SU-DHL-6 (cell line): ENCODE data around the gene AKAP8L.
"Not testable (repeated sequence)": the region's sequence is repeated elsewhere in the genome, so short reads cannot be mapped to it uniquely, and the experiment has no call there.

Experiments
- H2AFZ ChIP-seq: fragments of 200-600 bp; sonication (generic); 2 replicates; pipeline ENCODE4 v1.6.1; 2014; ENCODE audit warnings: low read depth, mild to moderate bottlenecking, moderate library complexity, mixed read lengths, antibody characterized with exemption, low read length; ENCODE audit not compliant: severe bottlenecking
- H3F3A ChIP-seq: fragments of 200-600 bp; shearing (Covaris generic); 2 replicates; pipeline ENCODE4 v1.6.0; 2016; ENCODE audit warnings: antibody characterized with exemption, mild to moderate bottlenecking; ENCODE audit not compliant: insufficient read depth
- H3K27ac ChIP-seq: fragments of 200-600 bp; sonication (generic); 2 replicates; pipeline ENCODE4 v1.5.1; 2016; ENCODE audit warnings: low read depth, mild to moderate bottlenecking, low read length, moderate library complexity, mixed read lengths
- H3K27me3 ChIP-seq: fragments of 200-600 bp; sonication (generic), shearing (Covaris generic); 2 replicates; pipeline ENCODE4 v1.6.0; 2014; ENCODE audit warnings: mild to moderate bottlenecking, low read length
- H3K36me3 ChIP-seq: fragments of 200-600 bp; sonication (generic); 2 replicates; pipeline ENCODE4 v1.6.1; 2014; ENCODE audit warnings: mild to moderate bottlenecking, low read length, mixed read lengths
- H3K4me2 ChIP-seq: fragments of 300-600, 200-600 bp; shearing (Covaris generic), sonication (generic); 2 replicates; pipeline ENCODE4 v1.6.0; 2014; ENCODE audit warnings: low read length, low read depth, mild to moderate bottlenecking; ENCODE audit not compliant: poor library complexity, severe bottlenecking
- H3K4me3 ChIP-seq: fragments of 200-600 bp; sonication (generic); 2 replicates; pipeline ENCODE4 v1.5.1; 2014; ENCODE audit warnings: antibody characterized with exemption, low read length, mild to moderate bottlenecking, mixed read lengths; ENCODE audit not compliant: insufficient read depth, poor library complexity, severe bottlenecking
- H3K79me2 ChIP-seq: fragments of 200-600 bp; sonication (generic); 2 replicates; pipeline ENCODE4 v1.6.1; 2014; ENCODE audit warnings: mild to moderate bottlenecking, low read length, moderate library complexity; ENCODE audit not compliant: insufficient read depth
- H3K9ac ChIP-seq: fragments of 200-600 bp; sonication (generic); 2 replicates; pipeline ENCODE4 v1.7.0; 2014; ENCODE audit warnings: mild to moderate bottlenecking, low read length
- H3K9me2 ChIP-seq: fragments of 200-600 bp; sonication (generic); replicated peaks from 2 replicates; pipeline ENCODE4 v1.6.1; 2014; ENCODE audit warnings: low read length; ENCODE audit not compliant: insufficient read depth
- H3K9me3 ChIP-seq: fragments of 200-600 bp; sonication (generic); 2 replicates; pipeline ENCODE4 v1.6.1; 2014; ENCODE audit warnings: low read length, mixed read lengths; ENCODE audit not compliant: insufficient read depth
- H4K20me1 ChIP-seq: fragments of 200-600 bp; sonication (generic); 2 replicates; pipeline ENCODE4 v1.6.1; 2014; ENCODE audit warnings: low read depth, mild to moderate bottlenecking, antibody characterized with exemption, low read length, moderate library complexity, mixed read lengths
- EZH2phosphoT487 ChIP-seq: fragments of 200-600 bp; sonication (generic), shearing (Covaris generic); conservative IDR thresholded peaks from 2 replicates; pipeline ENCODE4 v1.6.1; 2018; ENCODE audit warnings: mild to moderate bottlenecking, antibody characterized with exemption, low read length, moderate library complexity, mixed read lengths
- TF ChIP-seq, protein P1 (sequence below): fragments of 200-600 bp; sonication (generic); IDR thresholded peaks from one replicate; pipeline ENCODE4 v1.5.1; 2017; ENCODE audit warnings: antibody characterized with exemption, mild to moderate bottlenecking, low read length, moderate library complexity; ENCODE audit not compliant: insufficient read depth, poor library complexity, severe bottlenecking

Gene AKAP8L

DNA sequence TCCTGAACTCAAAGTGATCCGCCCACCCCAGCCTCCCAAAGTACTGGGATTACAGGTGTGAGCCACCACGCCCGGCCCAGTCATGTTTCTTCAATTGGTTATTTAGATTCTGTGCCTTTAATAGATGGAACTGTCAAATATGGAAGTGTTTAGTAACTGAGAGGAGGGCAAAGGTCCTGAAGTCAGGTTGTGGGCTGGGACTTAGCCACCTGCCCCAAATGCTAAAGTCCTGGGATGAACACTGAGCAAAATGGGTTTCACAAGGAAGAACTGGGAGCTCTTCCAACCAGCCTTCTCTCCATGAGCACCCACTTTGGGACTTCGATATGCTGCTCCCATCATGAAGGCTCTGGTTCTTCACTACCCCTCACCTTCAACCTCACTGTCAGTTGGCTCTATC lies 60.9 kb downstream of the AKAP8L start:
- Histone ChIP-seq H4K20me1 (no peaks in the 10 kb centered on the region), H3K27ac (no peak overlapping the region), H2AFZ (no peak overlapping the region), H3K4me2 (no peak overlapping the region), H3K27me3 (no peaks in the 10 kb centered on the region), H3K36me3 (peaks cover 30% of the 10 kb centered on the region; the same call in 1 of the 2 replicates), H3K9ac (no peak overlapping the region), H3K4me3 (no peak overlapping the region), H3K9me3 (no peaks in the 10 kb centered on the region), H3K79me2 (no peaks in the 10 kb centered on the region), H3K9me2 (no peaks in the 10 kb centered on the region), H3F3A (peaks cover 8% of the 10 kb centered on the region; the same call in 1 of the 2 replicates)
- TF ChIP-seq, protein P1, sequence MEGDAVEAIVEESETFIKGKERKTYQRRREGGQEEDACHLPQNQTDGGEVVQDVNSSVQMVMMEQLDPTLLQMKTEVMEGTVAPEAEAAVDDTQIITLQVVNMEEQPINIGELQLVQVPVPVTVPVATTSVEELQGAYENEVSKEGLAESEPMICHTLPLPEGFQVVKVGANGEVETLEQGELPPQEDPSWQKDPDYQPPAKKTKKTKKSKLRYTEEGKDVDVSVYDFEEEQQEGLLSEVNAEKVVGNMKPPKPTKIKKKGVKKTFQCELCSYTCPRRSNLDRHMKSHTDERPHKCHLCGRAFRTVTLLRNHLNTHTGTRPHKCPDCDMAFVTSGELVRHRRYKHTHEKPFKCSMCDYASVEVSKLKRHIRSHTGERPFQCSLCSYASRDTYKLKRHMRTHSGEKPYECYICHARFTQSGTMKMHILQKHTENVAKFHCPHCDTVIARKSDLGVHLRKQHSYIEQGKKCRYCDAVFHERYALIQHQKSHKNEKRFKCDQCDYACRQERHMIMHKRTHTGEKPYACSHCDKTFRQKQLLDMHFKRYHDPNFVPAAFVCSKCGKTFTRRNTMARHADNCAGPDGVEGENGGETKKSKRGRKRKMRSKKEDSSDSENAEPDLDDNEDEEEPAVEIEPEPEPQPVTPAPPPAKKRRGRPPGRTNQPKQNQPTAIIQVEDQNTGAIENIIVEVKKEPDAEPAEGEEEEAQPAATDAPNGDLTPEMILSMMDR, result no peak
- TF ChIP-seq EZH2phosphoT487, result no peak

DNA sequence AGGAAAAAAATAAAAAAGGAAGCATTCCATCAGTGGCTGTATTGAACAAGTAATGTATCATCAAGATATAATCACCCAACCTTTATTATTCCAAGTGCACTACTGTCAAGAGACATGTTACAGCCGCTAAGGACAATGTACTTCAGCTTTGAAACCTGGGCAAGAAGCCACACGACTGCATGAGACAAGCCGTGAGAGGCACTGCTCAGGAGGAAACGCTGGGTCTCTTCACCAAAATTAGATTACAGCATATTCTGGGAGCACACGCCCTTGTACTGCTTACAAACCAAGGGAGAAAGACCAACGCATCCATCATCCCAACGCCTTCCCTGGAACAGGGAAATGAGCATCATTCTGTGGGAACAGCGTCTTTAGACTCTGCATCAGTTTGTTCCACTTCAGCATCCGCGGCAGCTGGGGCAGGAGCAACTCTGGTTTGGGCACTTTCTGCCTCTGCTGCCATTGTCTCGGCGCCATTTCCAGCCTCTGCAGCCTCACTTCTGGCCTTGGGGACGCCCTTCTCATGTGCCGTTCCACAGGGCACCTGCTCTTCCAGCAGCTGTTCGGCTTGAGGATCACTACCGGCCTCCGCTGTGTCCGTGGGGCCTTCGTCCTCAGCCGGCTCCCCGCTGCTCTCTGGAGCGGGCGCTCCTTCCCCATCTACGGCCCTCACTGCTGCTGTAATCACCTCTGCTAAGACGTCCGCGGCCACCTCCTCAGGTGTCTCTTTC lies 64.1 kb downstream of the AKAP8L start:
- TF ChIP-seq, protein P1, result no peak
- no peak for TF ChIP-seq EZH2phosphoT487
- Histone ChIP-seq H4K20me1 (no peaks in the 10 kb centered on the region), H3K9me2 (no peaks in the 10 kb centered on the region), H3K79me2 (no peaks in the 10 kb centered on the region), H3K27me3 (no peaks in the 10 kb centered on the region), H3K4me3 (no peak overlapping the region), H2AFZ (no peak overlapping the region), H3K9me3 (no peaks in the 10 kb centered on the region), H3F3A (peaks cover 8% of the 10 kb centered on the region; the same call in 1 of the 2 replicates), H3K27ac (no peak overlapping the region), H3K4me2 (no peak overlapping the region), H3K9ac (no peak overlapping the region), H3K36me3 (peaks cover 26% of the 10 kb centered on the region; the same call in 1 of the 2 replicates)

DNA sequence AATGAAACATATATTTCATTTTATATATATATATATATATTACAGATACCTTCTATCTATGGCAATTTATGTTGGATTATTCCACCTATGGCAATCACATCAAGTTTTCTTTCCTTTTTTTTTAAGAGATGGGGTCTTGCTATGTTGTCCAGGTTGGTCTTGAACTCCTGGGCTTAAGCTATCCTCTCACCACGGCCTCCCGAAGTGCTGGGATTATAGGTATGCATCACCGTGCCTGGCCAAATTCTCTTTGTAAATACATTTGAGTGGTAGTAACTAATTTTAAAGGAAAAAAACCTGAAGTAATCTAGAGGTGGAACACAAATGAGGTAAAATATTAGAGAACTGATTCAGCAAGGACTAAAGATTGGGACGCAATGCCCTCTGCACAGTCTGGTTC lies 64.9 kb downstream of the AKAP8L start:
- Histone ChIP-seq H3K9me2 (no peaks in the 10 kb centered on the region), H2AFZ (no peak overlapping the region), H3K27ac (no peak overlapping the region), H3F3A (peaks cover 11% of the 10 kb centered on the region), H3K4me2 (no peak overlapping the region), H3K4me3 (no peak overlapping the region), H3K36me3 (peaks cover 23% of the 10 kb centered on the region; the same call in 1 of the 2 replicates), H3K79me2 (no peaks in the 10 kb centered on the region), H3K9me3 (no peaks in the 10 kb centered on the region), H3K27me3 (no peaks in the 10 kb centered on the region), H4K20me1 (no peaks in the 10 kb centered on the region), H3K9ac (no peak overlapping the region)
- TF ChIP-seq, protein P1, result no peak
- no peak for TF ChIP-seq EZH2phosphoT487

DNA sequence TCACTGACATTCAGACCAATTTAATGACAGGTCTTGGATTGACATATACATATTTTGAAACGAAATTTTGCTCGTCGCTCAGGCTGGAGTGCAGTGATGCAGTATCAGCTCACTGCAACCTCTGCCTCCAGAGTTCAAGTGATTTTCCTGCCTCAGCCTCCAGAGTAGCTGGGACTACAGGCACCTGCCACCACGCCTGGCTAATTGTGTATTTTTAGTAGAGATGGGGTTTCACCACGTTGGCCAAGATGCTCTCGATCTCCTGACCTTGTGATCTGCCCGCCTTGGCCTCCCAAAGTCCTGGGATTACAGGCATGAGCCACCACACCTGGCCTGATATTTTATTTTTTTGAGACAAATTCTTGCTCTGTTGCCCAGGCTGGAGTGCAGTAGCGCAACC lies 66.3 kb downstream of the AKAP8L start:
- not testable (repeated sequence) for H3K79me2 ChIP-seq, H3K27me3 ChIP-seq, H3K9me2 ChIP-seq, H2AFZ ChIP-seq, H3K27ac ChIP-seq, H4K20me1 ChIP-seq, H3K9ac ChIP-seq, H3K4me3 ChIP-seq, H3K4me2 ChIP-seq, H3K9me3 ChIP-seq
- H3F3A ChIP-seq, result peaks cover 11% of the 10 kb centered on the region
- peaks cover 13% of the 10 kb centered on the region; the same call in 1 of the 2 replicates for H3K36me3 ChIP-seq

DNA sequence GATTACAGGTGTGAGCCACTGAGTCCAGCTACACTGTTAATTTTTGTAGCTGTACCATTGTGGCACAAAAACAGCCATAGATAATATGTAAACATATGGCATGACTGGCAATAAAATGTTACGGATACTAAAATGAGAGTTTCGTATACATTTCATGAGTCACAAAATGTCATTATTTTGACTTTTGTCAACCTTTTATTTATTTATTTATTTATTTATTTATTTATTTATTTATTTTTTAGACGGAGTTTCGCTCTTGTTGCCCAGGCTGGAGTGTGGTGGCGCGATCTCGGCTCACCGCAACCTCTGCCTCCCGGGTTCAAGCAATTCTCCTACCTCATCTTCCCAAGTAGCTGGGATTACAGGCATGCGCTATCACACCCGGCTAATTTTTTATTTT lies 77.5 kb downstream of the AKAP8L start:
- not testable (repeated sequence) for H3K79me2 ChIP-seq, H3F3A ChIP-seq, H3K4me2 ChIP-seq, H4K20me1 ChIP-seq, H3K4me3 ChIP-seq, H2AFZ ChIP-seq, H3K36me3 ChIP-seq, H3K9ac ChIP-seq, H3K9me2 ChIP-seq, H3K27me3 ChIP-seq, H3K9me3 ChIP-seq, H3K27ac ChIP-seq
